Measurements from ENCODE around the gene KIF5A.

The KIF5A gene

GRCh38 chr12:57528831-57529555, 20.9 kb upstream of the KIF5A start:
- FAIRE-seq (no peak), DNase-seq (ENCODE audit: insufficient read length) (no peak)

GRCh38 chr12:57529831-57530230, 20.0 kb upstream of the KIF5A start:
- DNase-seq (ENCODE audit: insufficient read length) = no peak
- no peak for FAIRE-seq
- no peak for TF ChIP-seq POLR2AphosphoS5 (IDR thresholded peaks at IDR 0.05; ENCODE audit: low read depth, low read length)
- no peak for TF ChIP-seq POLR2A (IDR thresholded peaks at IDR 0.05; ENCODE audit: low read depth, low read length)
- no peak for TF ChIP-seq TAF1 (IDR thresholded peaks at IDR 0.05; ENCODE audit: borderline replicate concordance, low read depth, low read length)

More at GRCh38 chr12:57528831-57529555, 20.9 kb upstream of the KIF5A start:
- TF ChIP-seq TAF1 (IDR thresholded peaks at IDR 0.05; ENCODE audit: borderline replicate concordance, low read depth, low read length) (no peak), POLR2A (IDR thresholded peaks at IDR 0.05; ENCODE audit: low read depth, low read length) (no peak), POLR2AphosphoS5 (IDR thresholded peaks at IDR 0.05; ENCODE audit: low read depth, low read length) (no peak)

- FAIRE-seq (no peak), DNase-seq (ENCODE audit: insufficient read length) (no peak)
- TF ChIP-seq TAF1 (IDR thresholded peaks at IDR 0.05; ENCODE audit: borderline replicate concordance, low read depth, low read length) = no peak
- TF ChIP-seq POLR2A (IDR thresholded peaks at IDR 0.05; ENCODE audit: low read depth, low read length) = no peak
- TF ChIP-seq POLR2AphosphoS5 (IDR thresholded peaks at IDR 0.05; ENCODE audit: low read depth, low read length) = no peak
These were observed 19.3 kb upstream of the KIF5A start for GRCh38 chr12:57530396-57531142.

- no peak for TF ChIP-seq POLR2AphosphoS5 (IDR thresholded peaks at IDR 0.05; ENCODE audit: low read depth, low read length)
- TF ChIP-seq POLR2A (IDR thresholded peaks at IDR 0.05; ENCODE audit: low read depth, low read length) = no peak
- TF ChIP-seq TAF1 (IDR thresholded peaks at IDR 0.05; ENCODE audit: borderline replicate concordance, low read depth, low read length) = no peak
- FAIRE-seq = no peak
These were observed 18.0 kb upstream of the KIF5A start for GRCh38 chr12:57531836-57532235.

GRCh38 chr12:57533108-57533507, 16.7 kb upstream of the KIF5A start:
- DNase-seq (ENCODE audit: insufficient read length) (no peak), FAIRE-seq (no peak)
- TF ChIP-seq POLR2AphosphoS5 (IDR thresholded peaks at IDR 0.05; ENCODE audit: low read depth, low read length) (no peak), TAF1 (IDR thresholded peaks at IDR 0.05; ENCODE audit: borderline replicate concordance, low read depth, low read length) (no peak), POLR2A (IDR thresholded peaks at IDR 0.05; ENCODE audit: low read depth, low read length) (no peak)

More at GRCh38 chr12:57531836-57532235, 18.0 kb upstream of the KIF5A start:
- DNase-seq (ENCODE audit: insufficient read length) = no peak

GRCh38 chr12:57534250-57534649, 15.6 kb upstream of the KIF5A start:
- DNase-seq (ENCODE audit: insufficient read length) (no peak), FAIRE-seq (no peak)
- no peak for TF ChIP-seq POLR2AphosphoS5 (IDR thresholded peaks at IDR 0.05; ENCODE audit: low read depth, low read length)
- TF ChIP-seq TAF1 (IDR thresholded peaks at IDR 0.05; ENCODE audit: borderline replicate concordance, low read depth, low read length) = no peak
- no peak for TF ChIP-seq POLR2A (IDR thresholded peaks at IDR 0.05; ENCODE audit: low read depth, low read length)

- DNase-seq (ENCODE audit: insufficient read length) (no peak), FAIRE-seq (no peak)
- no peak for TF ChIP-seq POLR2AphosphoS5 (IDR thresholded peaks at IDR 0.05; ENCODE audit: low read depth, low read length)
- TF ChIP-seq POLR2A (IDR thresholded peaks at IDR 0.05; ENCODE audit: low read depth, low read length) = no peak
- TF ChIP-seq TAF1 (IDR thresholded peaks at IDR 0.05; ENCODE audit: borderline replicate concordance, low read depth, low read length) = no peak
These were observed 14.8 kb upstream of the KIF5A start for GRCh38 chr12:57534991-57535543.

GRCh38 chr12:57535764-57536596, 13.9 kb upstream of the KIF5A start:
- TF ChIP-seq TAF1 (IDR thresholded peaks at IDR 0.05; ENCODE audit: borderline replicate concordance, low read depth, low read length) = no peak
- no peak for TF ChIP-seq POLR2A (IDR thresholded peaks at IDR 0.05; ENCODE audit: low read depth, low read length)
- TF ChIP-seq POLR2AphosphoS5 (IDR thresholded peaks at IDR 0.05; ENCODE audit: low read depth, low read length) = no peak
- no peak for FAIRE-seq
- no peak for DNase-seq (ENCODE audit: insufficient read length)

GRCh38 chr12:57536597-57536942, 13.3 kb upstream of the KIF5A start:
- FAIRE-seq (no peak), DNase-seq (ENCODE audit: insufficient read length) (no peak)
- TF ChIP-seq TAF1 (IDR thresholded peaks at IDR 0.05; ENCODE audit: borderline replicate concordance, low read depth, low read length) (no peak), POLR2A (IDR thresholded peaks at IDR 0.05; ENCODE audit: low read depth, low read length) (no peak), POLR2AphosphoS5 (IDR thresholded peaks at IDR 0.05; ENCODE audit: low read depth, low read length) (no peak)

GRCh38 chr12:57539134-57539768, 10.6 kb upstream of the KIF5A start:
- FAIRE-seq (no peak), DNase-seq (ENCODE audit: insufficient read length) (no peak)
- no peak for TF ChIP-seq TAF1 (IDR thresholded peaks at IDR 0.05; ENCODE audit: borderline replicate concordance, low read depth, low read length)
- no peak for TF ChIP-seq POLR2AphosphoS5 (IDR thresholded peaks at IDR 0.05; ENCODE audit: low read depth, low read length)
- TF ChIP-seq POLR2A (IDR thresholded peaks at IDR 0.05; ENCODE audit: low read depth, low read length) = no peak

All from GM12892 (cell line).